Suprapubic skin (tissue), 4 donors: ENCODE data around the gene KIF3B. TPM values are rescaled to one million over a fixed set of nuclear protein-coding genes. Genes with fewer than 3 reads are reported as not detected.

Experiments
- DNase-seq, 2 donors: peaks; one replicate each; pipeline ENCODE4 v3.0.0-alpha.2; 2019; ENCODE audit warnings: low spot score in 2 of 2
- H3K27ac ChIP-seq: fragments of 200-600 bp; sonication (generic); one replicate; pipeline ENCODE4 v1.5.1; 2019
- H3K27me3 ChIP-seq: fragments of 200-600 bp; sonication (generic); one replicate; pipeline ENCODE4 v1.5.1; 2019
- H3K36me3 ChIP-seq: fragments of 200-600 bp; sonication (generic); one replicate; pipeline ENCODE4 v1.5.1; 2019
- H3K4me1 ChIP-seq: fragments of 200-600 bp; sonication (generic); one replicate; pipeline ENCODE4 v1.5.1; 2019
- H3K4me3 ChIP-seq: fragments of 200-600 bp; sonication (generic); one replicate; pipeline ENCODE4 v1.5.1; 2019; ENCODE audit warnings: mild to moderate bottlenecking
- H3K9me3 ChIP-seq: fragments of 200-600 bp; sonication (generic); one replicate; pipeline ENCODE4 v1.5.1; 2019
- EP300 ChIP-seq: sonication (generic); formaldehyde crosslinking; IDR thresholded peaks from one replicate; pipeline ENCODE4 v1.6.1; 2017; ENCODE audit warnings: antibody characterized with exemption
- POLR2A ChIP-seq, 2 donors: fragments of 450-650 bp; IDR thresholded peaks; one replicate each; pipeline ENCODE4 v1.6.1; 2017; ENCODE audit warnings: antibody characterized with exemption in 2 of 2, mild to moderate bottlenecking in 2 of 2, moderate library complexity in 2 of 2
- POLR2AphosphoS5 ChIP-seq, 3 donors: sonication (generic); formaldehyde crosslinking; IDR thresholded peaks; one replicate each; pipeline ENCODE4 v1.6.1; 2017; ENCODE audit warnings: antibody characterized with exemption in 3 of 3
- WGBS: methylation state at CpG from one replicate; pipeline ENCODE4 v1.1.5; 2018; 5-methylcytosine and 5-hydroxymethylcytosine counted together
- total RNA-seq, 4 donors: library from RNA; depleted of rRNA; stranded (reverse); fragments of >200 nt; gene quantifications; one replicate each; pipeline ENCODE4 v1.1.0, GENCODE V29; 2016
- TF ChIP-seq, protein P1 (sequence below), 2 donors: fragments of 200-600 bp in 1 of 2; fragments of 450-650 bp in 1 of 2; sonication (generic) in 1 of 2; IDR thresholded peaks; one replicate each; pipeline ENCODE4 v1.5.1; 2016 to 2019; ENCODE audit warnings: antibody characterized with exemption in 2 of 2, mild to moderate bottlenecking in 1 of 2, moderate library complexity in 1 of 2

KIF3B gene
- total RNA-seq, 4 donors from 2014 or later, result 12.7 to 17.3 (median 14.9) TPM

DNA sequence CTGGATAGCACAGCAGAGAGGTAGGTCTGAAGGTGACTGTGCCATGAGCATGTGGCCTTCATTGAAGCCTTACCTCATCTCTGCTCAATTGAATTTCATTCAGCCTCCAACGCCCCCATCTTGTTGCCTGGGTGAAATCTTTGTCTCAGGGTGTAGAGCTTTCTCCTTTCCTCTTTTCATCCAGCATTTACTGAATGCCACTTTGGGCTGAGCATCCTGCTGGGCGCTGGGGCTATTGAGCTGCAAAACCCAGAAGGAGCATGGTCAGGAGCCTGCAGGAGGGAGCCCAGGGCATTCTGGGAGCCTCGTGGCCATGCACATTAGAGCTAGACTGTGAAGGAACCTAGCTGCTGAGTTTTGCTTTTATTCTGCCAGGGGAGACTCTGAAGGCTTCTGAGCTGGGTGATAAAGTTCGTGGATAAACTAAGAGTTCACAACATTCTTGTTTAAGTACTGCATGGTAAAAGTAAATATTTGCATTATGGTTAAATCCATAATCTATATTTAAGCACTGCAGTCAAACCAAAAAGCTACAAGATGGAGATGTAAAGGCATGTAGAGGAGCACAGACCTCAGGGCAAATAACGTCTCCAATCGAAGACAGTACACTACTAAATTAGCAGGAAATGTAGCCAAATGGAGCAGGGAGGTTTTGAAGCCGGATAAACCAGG, 67.5 kb downstream of the KIF3B start:
- H3K27ac ChIP-seq, result no peak overlapping the region
- TF ChIP-seq, protein P1, sequence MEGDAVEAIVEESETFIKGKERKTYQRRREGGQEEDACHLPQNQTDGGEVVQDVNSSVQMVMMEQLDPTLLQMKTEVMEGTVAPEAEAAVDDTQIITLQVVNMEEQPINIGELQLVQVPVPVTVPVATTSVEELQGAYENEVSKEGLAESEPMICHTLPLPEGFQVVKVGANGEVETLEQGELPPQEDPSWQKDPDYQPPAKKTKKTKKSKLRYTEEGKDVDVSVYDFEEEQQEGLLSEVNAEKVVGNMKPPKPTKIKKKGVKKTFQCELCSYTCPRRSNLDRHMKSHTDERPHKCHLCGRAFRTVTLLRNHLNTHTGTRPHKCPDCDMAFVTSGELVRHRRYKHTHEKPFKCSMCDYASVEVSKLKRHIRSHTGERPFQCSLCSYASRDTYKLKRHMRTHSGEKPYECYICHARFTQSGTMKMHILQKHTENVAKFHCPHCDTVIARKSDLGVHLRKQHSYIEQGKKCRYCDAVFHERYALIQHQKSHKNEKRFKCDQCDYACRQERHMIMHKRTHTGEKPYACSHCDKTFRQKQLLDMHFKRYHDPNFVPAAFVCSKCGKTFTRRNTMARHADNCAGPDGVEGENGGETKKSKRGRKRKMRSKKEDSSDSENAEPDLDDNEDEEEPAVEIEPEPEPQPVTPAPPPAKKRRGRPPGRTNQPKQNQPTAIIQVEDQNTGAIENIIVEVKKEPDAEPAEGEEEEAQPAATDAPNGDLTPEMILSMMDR (IDR thresholded peaks at IDR 0.05), result no peak
- TF ChIP-seq POLR2A (IDR thresholded peaks at IDR 0.05) (no peak), EP300 (no peak), POLR2AphosphoS5 (IDR thresholded peaks at IDR 0.05) (no peak)
- H3K9me3 ChIP-seq, result no peaks in the 10 kb centered on the region
- H3K27me3 ChIP-seq, result no peaks in the 10 kb centered on the region
- no peak for DNase-seq
- 39% methylated on average over 7 of the region's 7 CpGs for WGBS
- H3K36me3 ChIP-seq, result no peaks in the 10 kb centered on the region
- no peak overlapping the region for H3K4me3 ChIP-seq
- peaks cover 6% of the 10 kb centered on the region for H3K4me1 ChIP-seq

DNA sequence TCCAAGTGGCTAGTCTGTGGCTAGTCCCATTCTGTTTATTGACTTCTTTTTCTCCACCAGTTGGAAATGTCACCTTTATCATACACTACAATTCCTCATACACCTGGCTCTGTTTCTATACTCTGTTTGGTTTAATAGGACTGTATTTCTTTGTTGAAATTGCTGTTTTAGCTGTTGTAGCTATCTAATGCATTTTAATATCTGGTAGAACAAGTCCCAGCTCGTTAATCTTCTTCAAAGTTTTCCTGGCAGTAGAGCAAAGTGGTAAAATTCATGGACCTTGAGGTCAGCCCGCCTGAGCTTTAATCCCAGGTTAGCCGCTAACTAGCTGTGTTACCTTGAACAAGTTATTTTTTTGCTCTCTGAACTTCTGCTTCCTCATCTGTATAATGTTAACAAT, 70.8 kb downstream of the KIF3B start:
- peaks cover 5% of the 10 kb centered on the region for H3K4me1 ChIP-seq
- no peaks in the 10 kb centered on the region for H3K9me3 ChIP-seq
- 69% methylated on average over 3 of the region's 3 CpGs for WGBS
- TF ChIP-seq EP300, result no peak
- no peak for TF ChIP-seq POLR2A (IDR thresholded peaks at IDR 0.05)
- TF ChIP-seq POLR2AphosphoS5 (IDR thresholded peaks at IDR 0.05), result no peak
- TF ChIP-seq, protein P1 (IDR thresholded peaks at IDR 0.05), result no peak
- no peak overlapping the region for H3K27ac ChIP-seq
- H3K27me3 ChIP-seq, result no peaks in the 10 kb centered on the region
- no peak overlapping the region for H3K4me3 ChIP-seq
- no peak for DNase-seq
- H3K36me3 ChIP-seq, result no peaks in the 10 kb centered on the region

DNA sequence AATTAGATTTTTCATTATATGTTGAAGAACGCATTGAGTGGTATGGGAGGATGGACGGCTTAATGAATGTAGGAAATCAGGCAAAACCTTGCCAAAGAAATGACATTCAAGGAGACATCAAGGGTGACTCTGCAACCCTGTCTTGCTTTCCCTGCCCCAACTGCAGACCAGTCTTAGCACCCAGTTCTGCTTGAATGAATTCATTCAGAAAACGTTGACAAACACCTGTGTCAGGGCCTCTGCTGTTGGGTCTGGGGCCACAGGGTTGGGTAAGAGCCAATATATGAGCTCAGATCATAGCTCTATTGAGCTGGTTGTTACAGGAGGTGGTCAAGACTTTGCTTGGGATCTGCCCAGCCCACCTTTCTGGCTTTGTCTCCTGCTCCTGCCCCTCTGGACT, 73.0 kb downstream of the KIF3B start:
- H3K27me3 ChIP-seq, result no peaks in the 10 kb centered on the region
- 89% methylated on average over 3 of the region's 3 CpGs for WGBS
- no peaks in the 10 kb centered on the region for H3K4me1 ChIP-seq
- H3K9me3 ChIP-seq, result no peaks in the 10 kb centered on the region
- TF ChIP-seq POLR2A (IDR thresholded peaks at IDR 0.05) (no peak), EP300 (no peak), POLR2AphosphoS5 (IDR thresholded peaks at IDR 0.05) (no peak)
- TF ChIP-seq, protein P1 (IDR thresholded peaks at IDR 0.05), result no peak
- no peak overlapping the region for H3K27ac ChIP-seq
- no peaks in the 10 kb centered on the region for H3K36me3 ChIP-seq
- no peak overlapping the region for H3K4me3 ChIP-seq
- no peak for DNase-seq

DNA sequence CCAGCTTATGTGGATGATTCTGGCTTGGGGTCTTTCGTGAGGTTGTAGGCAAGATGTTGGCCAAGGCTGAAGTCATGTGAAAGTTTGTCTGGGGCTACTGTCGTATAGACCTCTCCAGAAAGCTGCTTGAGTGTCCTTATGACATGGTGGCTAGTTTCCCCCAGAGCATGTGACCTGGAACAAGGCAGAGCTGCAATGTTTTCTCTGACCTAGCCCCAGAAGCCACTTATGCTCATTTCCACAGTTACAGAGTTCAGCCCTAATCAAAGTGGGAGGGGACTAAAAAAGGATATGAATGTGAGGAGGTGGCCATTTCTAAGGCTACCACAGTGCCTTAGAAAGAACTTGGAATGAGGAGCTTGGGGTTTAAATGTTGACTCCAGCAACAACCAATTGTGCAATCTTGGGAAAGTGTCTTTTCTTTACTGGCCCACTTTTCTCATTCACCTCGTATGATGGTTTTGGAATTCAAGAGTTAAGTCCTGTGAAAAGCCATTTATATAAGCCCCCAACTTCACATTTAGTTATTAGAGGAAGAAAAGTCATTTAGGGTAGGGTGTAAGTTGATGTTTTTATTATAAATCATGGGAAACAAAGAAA, 74.8 kb downstream of the KIF3B start:
- TF ChIP-seq POLR2A (IDR thresholded peaks at IDR 0.05), result no peak
- no peak for TF ChIP-seq EP300
- TF ChIP-seq, protein P1 (IDR thresholded peaks at IDR 0.05), result no peak
- TF ChIP-seq POLR2AphosphoS5 (IDR thresholded peaks at IDR 0.05), result no peak
- H3K4me3 ChIP-seq, result no peak overlapping the region
- H3K36me3 ChIP-seq, result no peaks in the 10 kb centered on the region
- peaks cover 7% of the 10 kb centered on the region for H3K4me1 ChIP-seq
- H3K27ac ChIP-seq, result no peak overlapping the region
- DNase-seq, result no peak
- 82% methylated on average over 3 of the region's 3 CpGs for WGBS
- H3K27me3 ChIP-seq, result no peaks in the 10 kb centered on the region
- H3K9me3 ChIP-seq, result no peaks in the 10 kb centered on the region

DNA sequence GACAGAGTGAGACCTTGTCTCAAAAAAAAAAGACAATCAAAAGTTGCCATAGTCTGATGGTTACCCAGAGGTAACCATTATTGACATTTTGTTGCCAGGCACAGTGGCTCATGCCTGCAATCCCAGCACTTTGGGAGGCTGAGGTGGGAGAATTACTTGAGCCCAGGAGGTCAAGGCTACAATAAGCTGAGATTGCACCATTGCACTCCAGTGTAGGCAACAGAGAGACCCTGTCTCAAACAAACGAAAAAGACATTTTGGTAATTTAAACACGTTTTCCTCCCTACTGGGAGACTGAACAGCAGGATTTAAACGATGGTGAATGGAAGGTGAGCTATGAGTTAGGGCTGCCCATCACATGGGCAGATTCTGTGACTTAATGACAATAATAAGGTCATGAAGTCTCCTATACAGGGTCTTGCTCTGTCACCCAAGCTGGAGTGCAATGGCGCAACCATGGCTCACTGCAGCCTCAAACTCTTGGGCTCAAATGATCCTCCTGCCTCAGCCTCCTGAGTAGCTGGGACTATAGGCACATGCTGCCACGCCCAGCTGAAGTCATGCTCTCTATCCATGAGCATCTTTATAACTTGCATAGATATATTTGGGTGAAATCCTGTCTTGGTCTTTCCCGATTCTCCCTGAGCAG, 76.5 kb downstream of the KIF3B start:
- WGBS, result 90% methylated on average over 6 of the region's 6 CpGs
- DNase-seq, result no peak
- H3K27me3 ChIP-seq, result no peaks in the 10 kb centered on the region
- TF ChIP-seq, protein P1 (IDR thresholded peaks at IDR 0.05), result no peak
- TF ChIP-seq POLR2AphosphoS5 (IDR thresholded peaks at IDR 0.05) (no peak), EP300 (no peak), POLR2A (IDR thresholded peaks at IDR 0.05) (no peak)
- no peaks in the 10 kb centered on the region for H3K36me3 ChIP-seq
- no peaks in the 10 kb centered on the region for H3K9me3 ChIP-seq
- peaks cover 13% of the 10 kb centered on the region for H3K4me1 ChIP-seq
- no peak overlapping the region for H3K4me3 ChIP-seq
- no peak overlapping the region for H3K27ac ChIP-seq
